Astrocyte of the cerebellum (primary cell): ENCODE results near the gene FOXL2.

Source experiments
- DNase-seq: peaks from one replicate; pipeline ENCODE4 v3.0.0-alpha.2; 2011; ENCODE audit warnings: low read depth
- H3K4me3 ChIP-seq: 2 replicates; pipeline ENCODE4 v1.5.1; 2011; ENCODE audit warnings: mild to moderate bottlenecking, low read depth, low read length, moderate library complexity
- in situ Hi-C: cut with HindIII; loops from 2 replicates; pipeline ENCODE4 v1.10.0; 2017; ENCODE audit warnings: low sequenced_read_pairs
- TF ChIP-seq, protein P1 (sequence below): IDR thresholded peaks from 2 replicates; pipeline ENCODE4 v1.5.1; 2012; ENCODE audit warnings: low read length, low read depth, moderate library complexity, mild to moderate bottlenecking; ENCODE audit errors: missing control alignments

FOXL2 gene

DNA sequence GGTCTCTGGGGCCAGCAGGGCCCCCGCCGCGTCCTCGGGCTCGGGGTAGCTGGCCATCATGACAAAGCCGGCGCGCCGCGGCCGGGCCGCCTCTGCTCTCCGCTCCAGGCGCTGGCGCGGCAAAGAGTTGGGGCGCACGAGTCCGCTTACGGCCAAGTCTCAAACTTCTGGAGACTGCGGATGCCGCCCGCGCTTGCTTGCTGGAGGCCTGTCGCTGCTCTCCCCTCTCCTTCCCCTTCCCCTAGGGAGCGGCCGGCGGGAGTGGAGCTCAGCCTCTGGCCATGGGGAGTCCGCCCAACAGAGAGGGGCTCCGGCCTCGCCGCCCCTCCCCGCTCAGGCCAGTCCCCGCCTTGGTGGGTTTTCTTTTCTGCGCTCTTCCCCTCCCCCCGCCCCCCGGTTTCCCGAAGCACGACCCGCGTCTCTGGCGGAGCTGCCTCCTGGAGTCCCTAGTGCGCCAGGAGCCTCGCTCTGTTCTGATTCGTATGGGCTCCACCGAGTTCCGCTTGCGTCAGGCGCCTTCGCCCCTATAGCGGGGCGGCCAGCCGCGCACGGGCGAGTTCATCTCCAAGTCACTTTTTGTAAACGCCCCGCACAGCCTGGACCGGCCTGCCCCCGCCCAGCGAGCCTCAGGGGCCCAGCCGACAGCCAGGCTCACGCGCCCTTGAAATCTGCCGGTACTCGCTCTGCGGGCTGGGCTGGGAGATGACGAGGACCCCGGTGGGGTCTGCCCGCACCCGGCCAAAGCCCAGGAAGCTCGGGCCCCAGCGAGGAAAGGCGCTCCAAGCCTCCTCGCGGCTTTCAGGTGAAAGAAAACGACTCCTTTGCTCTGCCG lies at the start of gene FOXL2, which contains the start of gene FOXL2NB:
FOXL2 (minus strand) TSS at position 475 of the 832 bp plus-strand sequence; CDS start at position 60, 415 bp downstream.
FOXL2NB (plus strand) TSS at position 555 of the 832 bp plus-strand sequence; CDS start at position 703, 148 bp downstream.
- peak within 1 kb of the TSS; percentile 36 for H3K4me3 ChIP-seq
- no peak for DNase-seq
- TF ChIP-seq, protein P1, sequence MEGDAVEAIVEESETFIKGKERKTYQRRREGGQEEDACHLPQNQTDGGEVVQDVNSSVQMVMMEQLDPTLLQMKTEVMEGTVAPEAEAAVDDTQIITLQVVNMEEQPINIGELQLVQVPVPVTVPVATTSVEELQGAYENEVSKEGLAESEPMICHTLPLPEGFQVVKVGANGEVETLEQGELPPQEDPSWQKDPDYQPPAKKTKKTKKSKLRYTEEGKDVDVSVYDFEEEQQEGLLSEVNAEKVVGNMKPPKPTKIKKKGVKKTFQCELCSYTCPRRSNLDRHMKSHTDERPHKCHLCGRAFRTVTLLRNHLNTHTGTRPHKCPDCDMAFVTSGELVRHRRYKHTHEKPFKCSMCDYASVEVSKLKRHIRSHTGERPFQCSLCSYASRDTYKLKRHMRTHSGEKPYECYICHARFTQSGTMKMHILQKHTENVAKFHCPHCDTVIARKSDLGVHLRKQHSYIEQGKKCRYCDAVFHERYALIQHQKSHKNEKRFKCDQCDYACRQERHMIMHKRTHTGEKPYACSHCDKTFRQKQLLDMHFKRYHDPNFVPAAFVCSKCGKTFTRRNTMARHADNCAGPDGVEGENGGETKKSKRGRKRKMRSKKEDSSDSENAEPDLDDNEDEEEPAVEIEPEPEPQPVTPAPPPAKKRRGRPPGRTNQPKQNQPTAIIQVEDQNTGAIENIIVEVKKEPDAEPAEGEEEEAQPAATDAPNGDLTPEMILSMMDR = no peak
- in situ Hi-C loops = loop anchor here (10.0 kb wide), 1 partner anchor 358 kb away; no protein-coding TSS in a partner anchor

DNA sequence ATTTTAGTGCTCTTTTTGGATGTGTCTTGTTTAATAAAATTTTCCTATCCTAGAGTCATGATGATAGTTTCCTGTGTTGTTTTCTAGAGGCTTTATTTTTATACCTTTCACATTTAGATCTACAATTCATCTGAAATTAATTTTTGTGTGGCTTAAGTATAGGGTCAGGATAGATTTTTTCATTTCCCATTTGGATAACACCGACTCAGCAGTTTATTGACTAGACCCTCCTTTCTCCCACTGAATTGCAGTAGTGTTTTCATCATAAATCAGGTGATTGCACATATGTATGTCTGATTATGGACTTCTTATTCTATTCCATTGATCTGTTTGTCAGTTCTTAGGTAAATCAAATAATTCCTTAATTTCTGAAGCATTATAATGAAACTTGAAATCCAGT lies 48.8 kb upstream of the FOXL2 start:
- H3K4me3 ChIP-seq = no peak overlapping the region
- no peak for DNase-seq
- TF ChIP-seq, protein P1 = no peak
- in situ Hi-C loops = no loop called here

DNA sequence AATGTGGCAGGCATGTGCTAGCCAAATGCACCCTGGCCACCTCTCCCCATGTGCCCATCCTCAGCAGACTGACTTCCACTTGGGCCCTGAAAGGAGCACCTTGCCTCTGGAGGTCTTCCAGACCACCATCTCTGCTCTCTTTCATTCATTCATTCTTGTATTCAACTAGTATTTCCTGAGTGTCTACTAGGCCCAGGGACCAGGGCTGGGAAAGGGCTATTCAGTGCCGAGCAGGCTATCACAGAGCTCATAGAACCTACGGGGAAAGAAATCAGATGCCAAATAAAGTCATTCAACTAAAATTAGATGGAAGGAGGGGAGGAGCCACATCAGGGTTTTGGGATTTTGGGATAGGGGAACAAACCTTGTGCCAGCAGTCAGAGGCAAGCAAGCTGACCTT lies 40.2 kb upstream of the FOXL2 start:
- DNase-seq = no peak
- no peak overlapping the region for H3K4me3 ChIP-seq
- TF ChIP-seq, protein P1 = no peak
- in situ Hi-C loops = no loop called here

DNA sequence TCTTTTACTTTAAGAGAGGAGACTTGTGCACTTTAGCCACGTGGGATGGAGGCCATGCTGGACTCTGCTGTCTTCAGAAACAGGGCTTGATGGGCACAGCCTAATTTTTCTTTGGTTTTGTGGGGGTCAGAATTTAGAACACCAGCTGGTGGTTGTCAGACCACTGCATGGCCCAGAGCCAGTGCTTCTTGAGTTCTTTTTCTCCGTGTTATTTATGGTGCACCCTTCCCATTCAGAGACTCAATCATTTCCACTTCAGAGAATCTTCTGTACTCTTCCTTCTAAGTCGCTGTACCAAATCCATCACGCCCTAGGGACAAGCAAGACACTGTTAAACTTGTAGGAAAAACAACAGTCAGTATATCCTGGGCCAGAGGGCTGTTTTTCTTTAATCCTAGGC lies 39.0 kb upstream of the FOXL2 start:
- TF ChIP-seq, protein P1 = no peak
- in situ Hi-C loops = no loop called here
- H3K4me3 ChIP-seq = no peak overlapping the region
- no peak for DNase-seq

DNA sequence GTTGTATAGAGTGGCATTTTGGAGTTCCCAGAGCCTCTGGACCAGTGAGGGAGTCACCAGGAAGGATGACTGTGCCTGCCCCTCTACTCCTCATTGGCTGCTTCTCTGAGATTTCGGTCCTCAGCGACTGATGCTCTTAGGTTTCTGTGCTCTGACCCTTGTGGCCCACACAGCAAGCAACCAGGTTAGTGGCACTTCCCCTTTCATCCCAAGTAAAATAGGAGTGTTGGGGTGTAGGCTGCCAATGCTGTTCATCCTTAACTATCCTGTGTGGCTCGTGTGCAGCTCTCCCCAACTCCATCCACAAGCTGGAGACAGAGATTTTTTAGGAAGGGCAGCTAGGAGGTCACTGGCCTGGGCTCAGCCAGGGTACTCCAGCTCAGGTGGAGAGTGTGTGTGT lies 37.9 kb upstream of the FOXL2 start:
- in situ Hi-C loops = no loop called here
- TF ChIP-seq, protein P1 = no peak

DNA sequence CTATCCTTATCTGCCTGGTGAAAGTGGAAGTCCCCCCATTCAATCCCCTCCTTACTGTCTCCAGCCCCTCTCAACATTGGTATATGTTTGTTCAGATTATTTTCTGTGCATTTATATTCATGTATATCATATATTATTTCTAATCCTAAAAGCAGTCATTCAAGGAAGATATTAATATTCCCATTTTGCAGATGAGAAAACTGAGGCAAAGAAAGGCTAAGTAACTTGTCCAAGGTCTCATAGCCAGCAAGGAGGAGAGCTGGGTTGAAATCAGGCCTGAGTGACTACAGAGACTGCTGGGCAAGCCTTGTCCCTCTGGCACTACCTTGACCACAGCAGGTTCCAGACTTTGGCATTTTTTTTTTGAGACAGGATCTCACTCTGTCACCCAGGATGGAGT lies 29.1 kb upstream of the FOXL2 start:
- TF ChIP-seq, protein P1 = no peak
- DNase-seq = no peak
- H3K4me3 ChIP-seq = no peak overlapping the region
- in situ Hi-C loops = no loop called here

More for the DNA sequence above, 37.9 kb upstream of the FOXL2 start:
- no peak for DNase-seq
- no peak overlapping the region for H3K4me3 ChIP-seq
